ENCODE results near the gene OR2AK2.

Gene OR2AK2, protein sequence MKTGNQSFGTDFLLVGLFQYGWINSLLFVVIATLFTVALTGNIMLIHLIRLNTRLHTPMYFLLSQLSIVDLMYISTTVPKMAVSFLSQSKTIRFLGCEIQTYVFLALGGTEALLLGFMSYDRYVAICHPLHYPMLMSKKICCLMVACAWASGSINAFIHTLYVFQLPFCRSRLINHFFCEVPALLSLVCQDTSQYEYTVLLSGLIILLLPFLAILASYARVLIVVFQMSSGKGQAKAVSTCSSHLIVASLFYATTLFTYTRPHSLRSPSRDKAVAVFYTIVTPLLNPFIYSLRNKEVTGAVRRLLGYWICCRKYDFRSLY

DNA sequence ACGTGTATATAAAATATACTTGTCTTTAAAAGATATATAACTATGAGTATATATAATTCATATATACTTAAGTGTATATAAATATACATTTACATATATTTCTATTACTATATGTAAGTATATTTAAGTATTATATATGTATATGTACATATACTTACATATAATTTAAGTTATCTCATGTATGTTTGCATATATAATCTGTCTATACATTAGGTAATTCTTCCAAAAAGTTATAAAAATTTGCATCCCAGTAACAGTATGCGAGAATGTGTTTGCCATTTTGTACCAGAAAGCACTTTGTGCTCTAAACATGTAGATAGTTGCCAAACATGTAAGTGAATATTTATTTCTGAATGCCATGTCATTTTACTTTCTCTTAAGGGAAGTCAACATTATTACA lies at the start of gene OR2AK2:
OR2AK2 (plus strand) TSS at position 301 of the 400 bp plus-strand sequence. CDS start 144 bp downstream, outside the sequence.
- DNase-seq (ENCODE audit: low spot score), result no peak

DNA sequence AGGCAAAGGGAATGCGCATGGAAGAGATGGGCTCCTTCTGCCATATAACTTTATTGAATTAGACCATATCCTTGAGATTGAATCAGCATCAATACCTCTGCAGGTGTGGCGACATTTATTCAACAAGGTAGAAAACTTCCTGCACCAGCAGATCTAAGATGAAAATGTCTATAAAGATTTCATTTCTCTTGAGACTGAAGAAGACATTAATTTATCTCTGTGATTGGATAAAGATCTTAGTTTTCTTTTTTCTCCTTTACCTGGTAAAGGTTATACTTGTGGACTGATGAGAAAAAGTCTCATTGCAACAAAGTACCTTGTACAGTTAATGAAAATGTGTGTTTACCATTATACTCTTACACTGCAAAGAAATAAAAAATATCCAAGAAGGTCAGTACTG lies 45.1 kb upstream of the OR2AK2 start, which contains the start of gene OR2T8:
OR2T8 (plus strand) TSS at position 301 of the 400 bp plus-strand sequence. CDS start 766 bp downstream, outside the sequence.
- no peak for DNase-seq (ENCODE audit: low spot score)

DNA sequence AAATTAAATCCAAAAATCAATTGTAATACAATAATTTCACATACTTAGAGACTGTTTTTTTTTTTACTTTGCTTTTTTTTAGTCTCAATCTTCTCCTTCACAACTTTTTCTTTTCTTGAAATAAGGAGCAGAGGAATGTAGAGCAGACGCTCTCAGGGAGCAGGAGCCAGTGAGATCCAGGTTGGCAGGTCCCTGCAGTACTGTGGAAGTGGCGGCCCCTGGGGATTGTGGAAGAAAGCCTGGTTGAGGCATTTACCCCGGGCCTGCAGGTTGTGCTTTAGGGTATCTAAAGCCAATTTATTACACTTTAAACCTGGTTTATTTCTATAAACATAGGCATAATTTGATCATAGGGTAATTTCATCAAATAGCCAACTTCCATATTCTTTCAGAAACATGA lies 41.1 kb upstream of the OR2AK2 start:
- no peak for DNase-seq (ENCODE audit: low spot score)

DNA sequence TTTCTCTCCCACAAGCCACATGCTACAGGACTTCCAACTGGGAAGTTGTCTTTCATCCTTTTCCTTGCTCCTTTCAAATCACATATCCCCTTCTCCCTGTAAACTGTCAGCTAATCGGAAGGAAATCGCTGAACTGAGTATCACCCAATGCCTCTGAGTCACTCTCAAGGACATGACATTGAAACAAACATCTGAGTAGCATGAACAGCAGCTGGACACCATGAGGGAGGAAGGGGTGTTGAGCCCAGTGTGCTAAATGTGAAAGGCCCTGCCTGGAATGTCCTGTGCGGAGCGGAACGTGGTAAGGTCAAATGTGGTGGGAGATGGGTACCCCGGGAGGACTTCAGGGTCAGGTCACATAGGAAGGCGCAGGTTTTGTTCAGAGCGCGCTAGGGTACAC lies 40.2 kb upstream of the OR2AK2 start, which contains the start of gene OR2AJ1:
OR2AJ1 (plus strand) TSS at position 22 of the 400 bp plus-strand sequence. CDS start 8,880 bp downstream, outside the sequence.
- DNase-seq (ENCODE audit: low spot score), result no peak

GRCh38 chr1:247933989-247934388 lies 31.0 kb upstream of the OR2AK2 start:
- no peak for DNase-seq (ENCODE audit: low spot score)

DNA sequence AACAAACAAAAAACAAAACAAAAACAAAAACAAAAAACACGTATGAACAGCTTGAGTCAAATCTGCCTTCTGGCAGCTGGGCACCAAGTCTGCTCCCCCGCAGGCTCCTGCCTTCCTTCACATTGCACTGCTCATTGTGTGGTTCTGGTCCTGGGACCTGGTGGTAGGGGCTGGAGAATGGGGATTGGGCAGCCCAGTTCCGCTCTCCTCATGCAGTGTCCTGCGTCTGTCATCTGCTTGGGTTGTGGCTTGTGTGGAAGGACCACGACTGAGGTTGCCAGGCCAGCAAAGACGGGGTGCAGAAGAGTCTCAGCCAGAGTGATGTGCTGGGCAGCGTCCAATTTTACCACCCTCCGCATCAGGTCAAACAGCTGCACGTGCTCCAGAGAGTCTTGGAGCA lies 29.3 kb upstream of the OR2AK2 start:
- DNase-seq (ENCODE audit: low spot score), result no peak

DNA sequence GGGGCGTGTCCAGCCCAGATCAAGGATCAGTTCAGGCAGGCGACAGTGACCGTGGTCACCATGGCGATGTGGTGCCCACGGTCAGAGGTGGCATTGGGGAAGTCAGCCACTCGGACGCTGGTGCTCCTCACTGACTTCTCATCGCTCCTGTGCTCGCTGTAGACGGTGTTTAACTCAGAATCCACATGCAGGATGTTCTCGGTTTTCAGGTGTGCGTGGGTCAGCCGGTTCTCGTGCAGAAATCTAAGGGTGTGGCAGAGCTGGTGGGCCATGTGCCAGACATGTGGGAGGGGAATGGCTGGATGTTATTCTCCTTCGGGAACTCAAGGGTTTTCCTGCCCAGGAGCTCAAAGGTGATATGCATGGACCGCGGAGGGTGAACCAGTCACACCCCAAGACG lies 28.6 kb upstream of the OR2AK2 start:
- DNase-seq (ENCODE audit: low spot score), result no peak

DNA sequence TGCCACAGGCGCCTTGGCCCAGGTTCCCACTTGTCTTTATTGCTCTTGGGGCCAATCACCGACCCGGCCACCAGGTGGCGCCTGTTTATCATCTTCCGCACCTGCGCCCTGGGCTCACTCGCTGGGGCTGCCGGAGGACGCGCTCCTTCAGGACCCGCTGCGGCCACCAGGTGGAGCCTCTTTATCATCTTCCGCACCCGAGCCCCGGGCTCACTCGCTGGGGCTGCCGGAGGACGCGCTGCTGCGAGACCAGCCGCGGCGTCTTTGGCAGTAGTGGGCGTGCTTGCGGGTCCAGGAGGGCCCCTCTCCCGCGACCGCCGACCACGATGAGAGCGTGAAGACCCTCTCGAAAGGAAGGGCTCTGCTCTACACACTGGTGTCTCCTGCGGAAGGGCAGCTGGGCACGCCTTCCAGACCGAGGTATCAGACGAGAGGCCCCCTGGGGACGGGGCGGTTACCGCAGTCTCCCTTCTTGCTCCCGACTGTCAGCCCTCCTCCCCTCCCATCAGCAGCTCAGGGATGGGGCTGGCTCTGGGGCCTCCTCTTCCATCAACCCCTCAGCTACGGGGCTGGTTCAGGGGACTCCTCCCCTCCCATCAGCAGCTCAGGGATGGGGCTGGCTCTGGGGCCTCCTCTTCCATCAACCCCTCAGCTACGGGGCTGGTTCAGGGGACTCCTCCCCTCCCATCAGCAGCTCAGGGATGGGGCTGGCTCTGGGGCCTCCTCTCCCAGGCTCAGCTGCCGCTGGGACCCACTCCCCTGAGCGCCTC lies 27.9 kb upstream of the OR2AK2 start:
- peak; percentile 83 for DNase-seq (ENCODE audit: low spot score)

DNA sequence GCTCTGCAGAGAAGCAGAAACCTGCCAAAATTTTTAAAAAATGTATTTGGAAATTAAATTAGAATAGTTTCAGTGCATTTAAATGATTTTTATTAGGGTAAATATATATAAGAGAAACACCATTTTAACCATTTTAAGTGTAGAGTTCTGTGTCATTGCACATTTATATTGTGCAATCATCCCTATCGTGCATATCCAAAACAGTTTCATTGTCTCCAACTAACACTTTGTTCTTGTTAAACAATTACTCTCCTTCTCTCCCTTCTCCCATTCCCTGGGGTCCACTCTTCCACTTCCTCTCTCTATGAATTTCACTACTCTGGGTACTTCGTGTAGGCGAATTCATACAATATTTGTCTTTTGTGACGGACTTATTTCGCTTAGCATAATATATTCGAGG lies 22.4 kb upstream of the OR2AK2 start:
- no peak for DNase-seq (ENCODE audit: low spot score)

GRCh38 chr1:247948558-247948957 lies 16.5 kb upstream of the OR2AK2 start, which contains the start of gene OR2L8:
TSS of gene OR2L8 (plus strand) at chr1:247948858. CDS start at chr1:247948858, 0 bp downstream.
- no peak for DNase-seq (ENCODE audit: low spot score)

DNA sequence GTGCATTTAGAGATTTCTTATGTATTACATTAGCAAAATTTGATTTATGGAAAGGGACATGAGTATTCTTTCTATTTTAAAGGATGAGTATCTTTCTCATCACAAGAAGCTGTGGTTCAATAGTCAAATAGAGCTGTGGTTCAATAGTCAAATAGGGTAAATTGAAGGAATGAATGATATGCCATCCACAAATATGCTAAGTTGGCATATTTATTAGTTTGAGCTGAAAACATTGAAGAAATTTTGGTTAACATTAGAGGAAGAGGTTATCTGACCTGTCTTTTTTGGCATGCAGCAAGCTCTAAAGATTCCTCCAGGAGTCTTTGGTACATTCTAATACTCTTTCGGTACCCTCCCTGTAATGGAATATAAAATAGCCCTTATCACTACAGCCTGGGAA lies 11.6 kb upstream of the OR2AK2 start:
- no peak for DNase-seq (ENCODE audit: low spot score)

DNA sequence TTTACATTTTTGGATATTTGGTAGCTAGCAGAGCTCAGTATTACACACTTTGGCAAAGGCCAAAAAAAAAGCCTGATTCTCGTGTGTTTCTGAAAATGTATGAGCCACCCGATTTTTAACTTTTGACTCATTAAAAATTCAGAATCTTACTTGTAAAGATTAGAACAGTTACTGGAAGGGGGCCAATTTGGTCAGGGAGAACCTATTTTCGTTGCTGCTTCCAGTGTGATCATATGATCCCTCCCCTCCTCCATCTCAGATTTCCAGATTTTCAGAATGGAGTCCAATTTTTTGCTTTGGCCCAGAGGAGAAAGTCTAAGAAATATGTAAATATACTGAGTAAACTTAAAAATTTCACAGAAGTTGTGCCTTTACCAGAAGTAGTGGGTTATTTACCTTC lies 3.2 kb upstream of the OR2AK2 start:
- DNase-seq (ENCODE audit: low spot score), result no peak

DNA sequence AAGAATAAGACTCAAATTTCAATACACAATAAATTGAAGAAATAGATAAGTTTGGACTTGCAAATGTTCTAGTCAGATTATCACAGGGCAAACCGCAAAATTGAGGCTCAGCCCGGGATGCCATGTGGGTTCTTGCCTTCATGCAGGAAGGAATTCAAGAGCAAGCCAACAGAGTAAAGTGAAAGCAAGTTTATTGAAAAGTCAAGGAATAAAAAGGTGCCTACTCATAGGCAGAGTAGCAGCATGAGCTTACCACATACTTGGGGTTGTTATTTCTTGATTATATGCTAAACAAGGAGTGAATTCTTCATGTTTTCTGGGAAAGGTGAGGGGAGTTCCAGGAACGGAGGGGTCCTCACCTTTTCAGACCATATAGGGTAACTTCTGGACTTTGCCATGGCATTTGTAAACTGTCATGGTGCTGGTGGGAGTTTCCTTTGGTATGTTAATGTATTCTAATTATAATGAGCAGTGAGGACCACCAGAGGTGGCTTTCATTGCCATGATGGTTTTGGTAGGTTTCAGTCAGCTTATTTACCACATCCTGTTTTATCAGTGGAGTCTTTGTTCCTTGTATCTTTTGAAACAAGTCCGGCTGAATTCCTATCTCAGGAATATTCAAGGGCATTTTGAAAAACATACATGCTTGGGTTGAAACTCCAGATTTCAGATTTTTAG lies 2.0 kb upstream of the OR2AK2 start:
- DNase-seq (ENCODE audit: low spot score), result no peak

DNA sequence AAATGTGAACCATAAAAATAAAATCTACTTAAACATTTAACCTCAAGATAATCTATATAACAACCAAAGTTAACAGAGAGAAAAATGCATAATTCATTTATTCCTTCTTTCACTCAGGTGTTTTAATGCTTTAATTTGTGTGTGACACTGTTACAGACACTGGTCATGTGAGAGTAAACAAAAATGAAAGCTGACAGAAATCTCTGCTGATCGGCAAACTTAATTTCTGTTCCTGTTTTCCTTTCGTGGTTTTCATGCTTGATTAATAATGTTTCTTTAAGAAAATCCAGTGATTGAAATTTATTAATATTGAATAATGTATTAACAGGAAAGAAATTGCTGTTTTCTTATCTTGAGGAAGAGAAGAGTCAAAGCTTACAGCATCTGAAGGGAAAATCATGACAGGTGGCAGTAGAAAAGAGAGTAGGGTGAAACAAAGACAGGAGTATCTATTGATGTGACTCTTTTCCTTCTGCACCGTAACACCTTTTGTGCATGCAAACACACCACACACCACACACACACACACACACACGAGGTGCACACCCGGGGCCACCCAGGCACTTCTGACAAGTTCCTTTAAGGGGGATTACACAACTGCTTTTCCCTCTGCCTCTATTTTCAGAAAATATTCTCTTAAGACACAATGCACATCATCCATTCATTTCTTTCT lies 1.6 kb downstream of the OR2AK2 start:
- DNase-seq (ENCODE audit: low spot score), result no peak

DNA sequence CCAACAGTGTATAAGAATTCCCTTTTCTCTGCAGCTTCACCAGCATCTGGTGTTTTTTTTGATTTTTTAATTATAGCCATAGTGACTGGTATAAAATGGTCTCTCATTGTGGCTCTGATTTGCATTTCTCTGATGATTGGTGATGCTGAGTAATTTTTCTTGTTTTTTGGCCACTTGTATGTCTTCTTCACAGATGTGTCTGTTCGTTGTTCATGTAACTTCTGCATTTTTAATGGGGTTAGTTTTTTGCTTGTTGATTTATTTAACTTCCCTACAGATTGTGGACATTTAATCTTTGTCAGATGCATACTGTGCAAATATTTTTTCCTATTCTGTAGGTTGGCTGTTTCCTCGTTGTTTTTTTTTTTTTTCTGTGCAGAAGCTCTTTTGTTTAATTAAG lies 28.0 kb downstream of the OR2AK2 start:
- DNase-seq (ENCODE audit: low spot score), result no peak

- no peak for DNase-seq (ENCODE audit: low spot score)
Observed at GRCh38 chr1:247998811-247999210, 33.8 kb downstream of the OR2AK2 start.

DNA sequence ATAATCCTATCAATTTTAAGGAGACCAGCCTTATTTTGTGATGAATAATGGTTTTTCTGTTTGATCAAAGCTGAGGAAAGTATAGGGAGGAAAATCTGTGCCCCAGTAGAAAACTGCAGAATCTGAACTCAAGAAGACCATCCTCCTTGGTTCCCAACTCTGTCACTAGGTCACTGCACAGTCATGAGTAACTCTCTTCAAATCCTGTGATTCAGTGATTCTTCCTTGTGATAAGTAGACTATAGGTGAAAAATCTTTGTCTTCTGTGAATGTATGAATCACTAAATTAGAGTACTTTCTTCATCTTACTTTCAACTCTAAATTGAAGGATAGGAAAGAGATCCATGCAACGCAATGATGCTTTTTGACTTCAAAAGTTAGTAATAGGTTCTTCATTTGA lies 35.1 kb downstream of the OR2AK2 start:
- DNase-seq (ENCODE audit: low spot score), result no peak

DNA sequence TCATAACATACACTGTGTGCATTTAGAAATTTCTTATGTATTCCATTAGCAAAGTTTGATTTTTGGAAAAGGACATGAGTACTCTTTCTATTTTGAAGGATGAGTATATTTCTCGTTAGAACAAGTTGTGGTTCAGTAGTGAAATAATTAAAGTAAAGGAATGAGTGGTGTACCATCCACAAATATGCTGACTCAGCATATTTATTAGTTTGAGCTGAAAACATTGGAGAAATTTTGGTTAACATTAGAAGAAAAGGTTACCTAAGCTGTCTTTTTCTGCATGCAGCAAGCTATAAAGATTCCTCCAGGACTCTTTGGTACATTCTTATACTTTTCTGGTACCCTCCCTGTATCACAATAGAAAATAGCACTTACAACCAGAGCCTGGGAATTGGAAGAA lies 42.7 kb downstream of the OR2AK2 start:
- DNase-seq (ENCODE audit: low spot score), result no peak

- DNase-seq (ENCODE audit: low spot score), result no peak
Observed at GRCh38 chr1:248009681-248010080, 44.6 kb downstream of the OR2AK2 start.

GRCh38 chr1:248013229-248013710 lies 48.2 kb downstream of the OR2AK2 start, which contains the start of gene OR2L5:
TSS of gene OR2L5 (plus strand) at chr1:248013660. CDS start at chr1:248021948, 8,288 bp downstream.
- no peak for DNase-seq (ENCODE audit: low spot score)

- no peak for DNase-seq (ENCODE audit: low spot score)
Observed at GRCh38 chr1:248015803-248016202, 50.8 kb downstream of the OR2AK2 start.
